Fibroblast of peridontal ligament (primary cell): ENCODE data around the gene CFAP92.

ENCODE experiments used
- DNase-seq: peaks from one replicate; pipeline ENCODE4 v3.0.0-alpha.2; 2010; ENCODE audit errors: extremely low read depth

The CFAP92 gene

DNA sequence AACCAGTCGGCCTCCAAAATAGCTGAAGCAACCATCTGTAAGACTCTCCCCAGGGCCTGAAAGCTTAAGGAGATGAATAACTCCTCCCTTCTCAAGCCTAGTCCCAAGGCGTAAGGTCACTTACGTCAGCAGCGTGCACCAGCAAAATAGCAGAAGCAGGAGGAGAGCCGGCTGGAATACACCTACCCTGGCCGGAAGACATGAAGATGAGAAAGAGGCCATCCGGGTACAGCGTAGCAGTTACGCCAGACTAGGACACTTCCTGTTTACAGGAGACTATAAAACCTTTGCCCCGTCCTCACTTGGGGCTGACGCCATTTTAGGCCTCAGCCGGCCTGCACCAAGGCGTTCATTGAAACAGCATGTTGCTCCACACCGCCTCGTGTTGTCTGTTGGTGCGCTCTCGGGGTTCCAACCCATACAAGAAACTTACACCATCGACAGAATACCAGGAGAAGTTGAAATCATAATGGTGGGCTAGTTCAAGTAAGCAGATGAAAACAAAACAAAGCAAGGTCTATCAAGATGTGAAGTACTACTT is 2.5 kb downstream of the CFAP92 start:
- DNase-seq, result no peak

DNA sequence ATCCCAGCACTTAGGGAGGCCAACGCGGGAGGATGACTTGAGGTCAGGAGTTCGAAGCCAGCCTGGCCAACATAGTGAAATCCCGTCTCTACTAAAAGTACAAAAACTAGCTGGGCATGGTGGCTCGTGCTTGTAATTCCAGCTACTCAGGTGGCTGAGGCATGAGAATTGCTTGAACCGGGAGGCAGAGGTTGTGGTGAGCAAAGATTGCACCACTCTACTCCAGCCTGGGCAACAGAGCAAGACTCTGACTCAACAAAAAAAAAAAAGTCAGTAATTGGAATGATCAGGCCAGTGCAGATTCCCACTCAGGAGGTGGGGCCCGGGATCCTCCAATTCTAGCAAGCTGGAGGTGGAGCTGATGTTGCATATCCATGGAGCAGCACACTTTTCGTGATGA is 5.6 kb downstream of the CFAP92 start:
- DNase-seq, result no peak

GRCh38 chr3:128987302-128988100 is 6.4 kb downstream of the CFAP92 start:
- DNase-seq, result no peak

DNA sequence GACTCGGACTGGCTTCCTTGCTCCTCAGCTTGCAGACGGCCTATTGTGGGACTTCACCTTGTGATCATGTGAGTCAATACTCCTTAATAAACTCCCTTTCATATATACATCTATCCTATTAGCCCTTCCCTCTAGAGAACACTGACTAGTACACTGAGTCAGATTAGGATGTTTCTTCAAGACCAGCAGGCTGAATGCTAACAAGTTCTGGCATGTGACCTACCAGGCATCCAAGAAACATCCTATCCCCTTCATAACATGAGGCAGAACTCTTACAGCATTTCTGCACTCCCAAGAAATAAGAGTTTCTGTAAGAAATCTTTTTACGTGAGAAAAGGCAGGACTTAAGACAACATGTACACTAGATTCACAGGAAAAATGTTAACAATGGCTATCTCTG is 9.3 kb downstream of the CFAP92 start:
- peak; percentile 44 for DNase-seq

DNA sequence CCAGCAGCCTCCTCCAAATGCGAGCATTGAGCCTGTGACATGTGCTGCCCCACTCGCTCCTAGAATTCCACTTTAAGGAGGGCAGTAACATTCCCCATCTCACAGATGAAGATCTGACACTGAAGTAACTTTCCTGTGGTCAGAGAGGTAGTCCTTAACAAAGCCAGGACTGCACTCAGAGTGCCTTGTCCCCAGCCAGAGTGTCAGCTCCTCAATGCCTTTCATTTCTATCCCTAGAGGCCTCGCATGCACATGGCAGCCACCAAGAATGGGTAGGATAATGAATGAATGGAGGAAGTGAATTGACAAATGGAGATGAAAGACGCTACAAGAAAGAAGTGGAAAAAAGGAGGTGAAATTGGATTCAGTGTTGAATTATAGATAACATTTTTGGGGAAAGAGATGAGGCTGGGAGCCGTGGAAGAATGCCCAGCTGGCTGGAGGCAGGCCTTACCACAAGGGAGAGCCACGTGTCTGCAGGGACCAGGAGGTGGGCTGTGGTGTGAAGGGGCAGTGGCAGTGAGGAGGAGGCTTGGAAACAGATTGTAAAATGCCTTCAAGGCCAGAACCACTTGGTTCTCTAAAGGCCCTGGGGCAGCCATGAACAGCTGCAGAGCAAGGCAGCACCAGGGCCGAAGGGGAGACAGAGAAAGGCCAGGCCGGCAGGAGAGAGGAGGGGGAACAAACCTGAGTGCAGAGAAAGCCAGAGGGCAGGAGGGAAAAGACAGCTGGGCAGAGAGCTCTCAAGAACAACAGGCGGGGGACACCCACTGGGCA is 10.4 kb downstream of the CFAP92 start:
- no peak for DNase-seq

- DNase-seq, result no peak
Measured at GRCh38 chr3:128975276-128975675, 18.6 kb downstream of the CFAP92 start.

DNA sequence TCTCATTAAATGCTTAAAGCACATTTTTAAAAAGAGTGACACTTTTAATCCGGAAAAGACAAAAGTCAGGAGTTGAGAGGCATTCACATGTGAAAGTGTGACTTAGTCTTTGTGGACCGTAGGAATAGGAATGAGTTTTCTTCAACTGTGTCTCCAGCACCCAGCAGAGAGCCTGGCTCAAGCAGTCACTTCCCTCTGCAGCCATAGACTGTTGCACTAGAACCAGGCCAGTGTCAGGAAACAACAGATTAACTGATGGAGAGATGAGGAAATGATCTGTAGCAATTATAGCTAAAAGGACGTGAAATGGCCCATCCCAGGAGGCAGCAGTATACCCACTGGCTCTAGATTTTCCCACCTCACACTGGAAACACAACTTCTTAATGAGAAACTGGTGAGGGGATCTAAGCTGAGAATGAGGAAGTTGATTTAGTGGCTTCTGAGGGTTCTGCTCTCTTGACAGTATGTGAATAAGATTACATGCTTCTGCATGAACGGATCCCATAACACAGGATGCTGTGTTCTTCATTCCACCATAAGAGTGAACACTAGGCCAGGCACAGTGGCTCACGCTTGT is 19.8 kb downstream of the CFAP92 start:
- DNase-seq, result no peak

DNA sequence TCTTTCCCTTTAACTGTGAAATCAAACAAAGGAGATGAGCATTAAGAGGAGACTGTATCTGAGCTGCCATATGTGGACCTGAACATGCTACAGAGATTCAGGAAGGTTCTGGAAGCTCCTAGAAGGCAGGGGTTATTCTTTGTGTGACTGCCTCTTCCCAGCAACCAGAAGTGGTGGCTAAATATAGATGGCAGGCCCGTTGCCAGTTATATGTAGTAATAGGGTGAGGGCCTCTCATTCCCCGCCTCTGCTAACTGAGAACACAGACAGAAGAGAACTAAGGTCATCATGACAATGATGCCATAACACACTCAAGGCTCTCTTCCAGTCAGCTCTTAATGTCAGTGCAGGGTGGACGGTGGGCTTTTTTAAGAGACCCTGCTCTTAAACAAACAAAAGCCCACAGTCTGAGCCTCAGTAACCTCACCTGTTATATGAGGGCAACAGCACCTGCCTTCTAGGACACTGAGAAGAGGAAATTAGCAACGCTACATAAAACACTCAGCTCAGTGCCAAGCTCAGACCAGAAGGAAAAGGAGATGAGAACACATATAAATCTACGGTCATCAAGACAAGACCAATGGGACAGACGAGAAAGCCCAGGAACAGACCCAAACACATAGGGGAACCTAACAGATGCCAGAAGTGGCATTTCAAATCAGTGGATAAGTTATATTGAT is 22.3 kb downstream of the CFAP92 start:
- DNase-seq, result peak; percentile 57

- no peak for DNase-seq
Measured at GRCh38 chr3:128970740-128971047, 23.2 kb downstream of the CFAP92 start.

GRCh38 chr3:128969993-128970739 is 23.7 kb downstream of the CFAP92 start:
- peak; percentile 59 for DNase-seq

DNA sequence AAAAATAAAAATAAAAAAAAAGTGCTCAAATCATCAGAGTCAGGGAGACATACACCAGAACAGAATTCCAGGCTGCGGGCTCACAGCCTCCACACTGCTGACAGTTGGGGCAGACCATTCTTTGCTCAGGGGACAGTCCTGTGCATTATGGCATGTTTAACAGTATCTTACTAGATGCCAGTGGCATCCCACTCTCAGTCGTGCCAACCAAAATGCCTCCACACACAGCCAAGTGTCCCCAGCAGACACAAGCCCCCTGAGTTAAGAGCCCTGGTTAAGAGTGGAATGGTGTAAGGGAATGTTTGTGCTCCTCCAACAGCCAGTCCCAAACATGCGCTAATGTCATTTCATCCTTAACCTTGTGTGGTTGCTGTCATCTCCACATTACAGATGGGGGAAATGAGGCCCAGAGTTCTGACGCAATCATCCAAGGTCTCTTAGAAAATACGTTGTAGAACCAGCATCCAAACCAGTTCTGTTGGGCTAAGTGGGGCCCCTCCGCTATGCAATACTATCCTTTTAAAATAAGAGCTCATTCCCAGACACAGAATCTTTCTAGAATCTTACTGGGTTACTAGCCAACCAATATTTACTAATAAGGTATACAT is 26.0 kb downstream of the CFAP92 start:
- DNase-seq, result no peak

- no peak for DNase-seq
Measured at GRCh38 chr3:128965818-128966217, 28.1 kb downstream of the CFAP92 start.

DNA sequence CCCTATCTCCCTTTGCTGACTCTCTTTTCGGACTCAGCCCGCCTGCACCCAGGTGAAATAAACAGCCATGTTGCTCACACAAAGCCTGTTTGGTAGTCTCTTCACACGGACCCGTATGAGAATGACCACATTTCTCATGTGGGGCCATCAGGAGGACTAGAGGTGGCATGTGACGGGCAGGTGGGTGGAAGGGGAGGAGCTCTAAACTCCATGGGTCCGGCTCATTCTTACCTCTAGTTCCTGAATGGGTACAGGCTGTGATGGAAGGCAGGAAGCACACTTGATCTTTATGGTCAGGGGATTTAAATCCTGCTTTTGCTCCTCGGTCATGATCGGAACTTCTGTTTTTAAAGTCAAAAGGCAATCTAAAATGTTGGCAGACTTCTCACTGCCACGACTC is 28.6 kb downstream of the CFAP92 start:
- DNase-seq, result no peak

GRCh38 chr3:128956440-128956839 is 37.4 kb downstream of the CFAP92 start:
- DNase-seq, result no peak

- DNase-seq, result peak; percentile 9
Measured at GRCh38 chr3:128950223-128950938, 43.5 kb downstream of the CFAP92 start.

- DNase-seq, result no peak
Measured at GRCh38 chr3:128949158-128949557, 44.7 kb downstream of the CFAP92 start.

GRCh38 chr3:128946411-128946810 is 47.5 kb downstream of the CFAP92 start:
- DNase-seq, result peak; percentile 54

DNA sequence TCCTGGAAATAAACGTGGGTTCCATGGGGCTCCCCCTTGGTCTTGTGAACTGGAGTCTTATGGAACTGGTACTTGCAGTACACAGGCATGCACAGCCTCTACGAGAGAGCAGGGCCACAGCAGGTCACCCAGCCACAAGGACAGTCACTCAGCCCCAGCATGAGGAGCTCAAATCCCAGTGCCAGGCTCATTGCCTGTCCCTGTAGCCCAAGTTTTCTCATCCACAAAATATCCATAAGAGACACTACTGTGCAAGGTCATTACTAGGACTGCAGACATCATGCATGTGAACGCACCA is 48.0 kb downstream of the CFAP92 start:
- no peak for DNase-seq

DNA sequence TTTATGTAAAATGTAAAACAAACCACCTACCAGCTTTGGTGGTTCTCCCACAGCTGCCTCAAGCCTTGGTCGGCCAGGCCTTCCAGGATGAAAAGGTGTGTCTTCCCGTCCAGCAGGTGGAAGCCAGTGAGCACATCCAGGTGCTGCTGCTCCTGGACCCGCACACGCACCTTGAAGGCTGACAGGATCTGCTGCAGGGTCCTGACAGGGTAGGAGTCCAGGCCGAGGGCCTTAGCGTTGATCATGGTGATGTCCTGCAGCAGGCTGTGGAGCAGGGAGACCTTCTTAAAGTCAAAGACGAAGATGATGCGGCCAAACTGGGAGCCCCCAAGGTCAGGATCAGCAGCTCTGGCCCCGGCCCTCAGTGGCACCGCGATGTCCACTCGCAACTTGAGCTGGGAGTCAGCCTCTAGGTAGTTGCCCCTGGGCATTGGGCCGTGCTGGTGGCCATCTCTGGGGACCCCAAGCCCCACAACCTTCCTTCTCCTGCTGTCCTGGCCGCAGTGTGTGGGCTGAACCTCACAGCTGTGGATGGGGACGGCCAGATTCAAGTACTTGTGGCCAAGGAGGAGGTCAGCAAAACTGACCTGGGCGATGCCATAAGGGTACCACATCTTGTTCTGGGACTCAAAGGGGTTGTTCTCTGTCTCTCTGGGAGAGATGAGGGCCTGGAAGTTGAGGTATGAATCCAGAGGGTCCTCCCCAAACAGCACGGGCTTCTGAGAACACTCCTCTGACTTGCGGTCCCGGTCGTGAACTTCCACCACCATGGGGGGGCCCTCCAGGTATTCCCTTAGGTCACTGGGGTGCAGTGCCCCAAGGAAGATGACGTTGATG is 48.6 kb downstream of the CFAP92 start:
- DNase-seq, result no peak
